ENCODE results near the gene ENGASE.

The ENGASE gene

DNA sequence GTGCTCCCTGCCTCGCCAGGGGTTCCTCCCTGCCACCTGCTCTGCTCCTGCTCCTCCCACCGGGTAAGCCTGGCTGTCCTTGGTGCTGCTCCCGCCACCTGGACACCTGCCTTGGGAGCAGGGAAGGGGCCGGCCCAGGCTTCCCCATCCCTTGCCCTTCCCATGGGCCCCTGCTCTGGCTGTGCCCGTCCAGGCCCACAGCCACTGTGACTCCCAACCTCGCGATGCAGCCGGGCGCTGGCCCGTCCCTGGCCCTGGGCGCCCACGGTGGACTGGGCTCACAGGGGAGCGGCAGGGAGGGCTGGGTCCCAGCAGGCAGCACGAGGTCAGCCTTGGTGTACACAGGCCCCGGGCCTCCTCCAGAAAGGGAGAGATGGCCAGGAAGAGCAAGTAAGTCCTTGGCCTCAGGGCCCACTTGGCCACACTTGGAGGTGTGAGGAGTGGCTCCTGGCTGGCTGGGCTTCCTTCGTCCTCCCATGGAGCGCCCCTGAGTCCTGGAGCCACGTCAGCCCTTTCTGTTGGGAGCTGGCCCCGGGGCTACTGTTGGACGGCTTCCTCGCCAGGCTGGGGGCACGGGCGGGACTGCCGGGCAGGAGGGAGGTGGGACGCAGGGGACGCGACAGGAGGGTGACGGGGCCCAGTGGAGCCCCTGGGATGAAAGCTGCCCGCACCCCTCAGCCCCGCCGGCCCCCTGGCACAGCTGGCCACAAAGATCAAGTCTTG, 15.3 kb downstream of the ENGASE start:
- no peak overlapping the region for H2AK5ac ChIP-seq (ENCODE audit: low read length)
- H2BK120ac ChIP-seq (ENCODE audit: low read depth, low read length): no peak overlapping the region
- WGBS (ENCODE audit: extremely low coverage, insufficient coverage, low lambda C conversion rate): no CpG with 5 or more reads among the region's 31 CpGs
- no peaks in the 10 kb centered on the region for H3K36me3 ChIP-seq (ENCODE audit: control insufficient read depth, insufficient read depth, low read length)
- no peaks in the 10 kb centered on the region for H3K79me1 ChIP-seq (ENCODE audit: low read length)
- no peak for DNase-seq
- no peaks in the 10 kb centered on the region for H3K79me2 ChIP-seq (ENCODE audit: control insufficient read depth, insufficient read depth, low read length)
- no peak overlapping the region for H3K18ac ChIP-seq (ENCODE audit: low read length)
- no peak overlapping the region for H3K4me2 ChIP-seq (ENCODE audit: low read length)
- no peak overlapping the region for H3K9ac ChIP-seq (ENCODE audit: low read length)
- H3K56ac ChIP-seq (ENCODE audit: low read length): no peak overlapping the region
- no peak overlapping the region for H3K27ac ChIP-seq (ENCODE audit: low read depth, low read length)
- H2BK5ac ChIP-seq (ENCODE audit: low read length): no peak overlapping the region
- no peaks in the 10 kb centered on the region for H3K4me1 ChIP-seq (ENCODE audit: control insufficient read depth, low read depth, low read length)
- no peak overlapping the region for H4K5ac ChIP-seq (ENCODE audit: low read length)
- no peak overlapping the region for H2BK15ac ChIP-seq (replicated peaks; ENCODE audit: low read depth)
- no peak overlapping the region for H3K4ac ChIP-seq (ENCODE audit: low read depth, low read length)
- H3K4me3 ChIP-seq (ENCODE audit: low read length): no peak overlapping the region
- no peak overlapping the region for H4K8ac ChIP-seq (ENCODE audit: low read depth, low read length)
- H3K23ac ChIP-seq (ENCODE audit: low read length): no peak overlapping the region
- no peaks in the 10 kb centered on the region for H3K27me3 ChIP-seq (ENCODE audit: insufficient read depth, low read length, poor library complexity)

GRCh38 chr17:79090443-79091225, 16.0 kb downstream of the ENGASE start:
- no CpG with 5 or more reads among the region's 32 CpGs for WGBS (ENCODE audit: extremely low coverage, insufficient coverage, low lambda C conversion rate)
- H3K4me3 ChIP-seq (ENCODE audit: low read length): no peak overlapping the region
- H3K18ac ChIP-seq (ENCODE audit: low read length): no peak overlapping the region
- no peak overlapping the region for H3K27ac ChIP-seq (ENCODE audit: low read depth, low read length)
- H3K9ac ChIP-seq (ENCODE audit: low read length): no peak overlapping the region
- H3K27me3 ChIP-seq (ENCODE audit: insufficient read depth, low read length, poor library complexity): no peaks in the 10 kb centered on the region
- H2BK120ac ChIP-seq (ENCODE audit: low read depth, low read length): no peak overlapping the region
- no peak overlapping the region for H2BK5ac ChIP-seq (ENCODE audit: low read length)
- no peaks in the 10 kb centered on the region for H3K36me3 ChIP-seq (ENCODE audit: control insufficient read depth, insufficient read depth, low read length)
- H3K4me2 ChIP-seq (ENCODE audit: low read length): no peak overlapping the region
- H3K79me2 ChIP-seq (ENCODE audit: control insufficient read depth, insufficient read depth, low read length): no peaks in the 10 kb centered on the region
- no peaks in the 10 kb centered on the region for H3K4me1 ChIP-seq (ENCODE audit: control insufficient read depth, low read depth, low read length)
- no peak for DNase-seq
- no peak overlapping the region for H4K5ac ChIP-seq (ENCODE audit: low read length)
- H3K79me1 ChIP-seq (ENCODE audit: low read length): no peaks in the 10 kb centered on the region
- no peak overlapping the region for H2AK5ac ChIP-seq (ENCODE audit: low read length)
- H3K56ac ChIP-seq (ENCODE audit: low read length): no peak overlapping the region
- no peak overlapping the region for H2BK15ac ChIP-seq (replicated peaks; ENCODE audit: low read depth)
- H4K8ac ChIP-seq (ENCODE audit: low read depth, low read length): no peak overlapping the region
- no peak overlapping the region for H3K4ac ChIP-seq (ENCODE audit: low read depth, low read length)
- H3K23ac ChIP-seq (ENCODE audit: low read length): no peak overlapping the region

- Histone ChIP-seq H2BK5ac (ENCODE audit: low read length) (no peak overlapping the region), H4K5ac (ENCODE audit: low read length) (no peak overlapping the region), H3K4me3 (ENCODE audit: low read length) (no peak overlapping the region), H3K27me3 (ENCODE audit: insufficient read depth, low read length, poor library complexity) (no peaks in the 10 kb centered on the region), H3K4ac (ENCODE audit: low read depth, low read length) (no peak overlapping the region), H2BK15ac (replicated peaks; ENCODE audit: low read depth) (no peak overlapping the region), H3K36me3 (ENCODE audit: control insufficient read depth, insufficient read depth, low read length) (no peaks in the 10 kb centered on the region), H3K56ac (ENCODE audit: low read length) (no peak overlapping the region), H4K8ac (ENCODE audit: low read depth, low read length) (no peak overlapping the region), H3K27ac (ENCODE audit: low read depth, low read length) (no peak overlapping the region), H3K18ac (ENCODE audit: low read length) (no peak overlapping the region), H3K23ac (ENCODE audit: low read length) (no peak overlapping the region), H3K4me1 (ENCODE audit: control insufficient read depth, low read depth, low read length) (no peaks in the 10 kb centered on the region), H3K79me2 (ENCODE audit: control insufficient read depth, insufficient read depth, low read length) (no peaks in the 10 kb centered on the region), H3K79me1 (ENCODE audit: low read length) (no peaks in the 10 kb centered on the region), H2BK120ac (ENCODE audit: low read depth, low read length) (no peak overlapping the region), H3K9ac (ENCODE audit: low read length) (no peak overlapping the region), H3K4me2 (ENCODE audit: low read length) (no peak overlapping the region), H2AK5ac (ENCODE audit: low read length) (no peak overlapping the region)
- no peak for DNase-seq
- no CpG with 5 or more reads among the region's 10 CpGs for whole genome bisulfite sequencing (ENCODE audit: extremely low coverage, insufficient coverage, low lambda C conversion rate)
These were observed 16.6 kb downstream of the ENGASE start for GRCh38 chr17:79091226-79091670.

DNA sequence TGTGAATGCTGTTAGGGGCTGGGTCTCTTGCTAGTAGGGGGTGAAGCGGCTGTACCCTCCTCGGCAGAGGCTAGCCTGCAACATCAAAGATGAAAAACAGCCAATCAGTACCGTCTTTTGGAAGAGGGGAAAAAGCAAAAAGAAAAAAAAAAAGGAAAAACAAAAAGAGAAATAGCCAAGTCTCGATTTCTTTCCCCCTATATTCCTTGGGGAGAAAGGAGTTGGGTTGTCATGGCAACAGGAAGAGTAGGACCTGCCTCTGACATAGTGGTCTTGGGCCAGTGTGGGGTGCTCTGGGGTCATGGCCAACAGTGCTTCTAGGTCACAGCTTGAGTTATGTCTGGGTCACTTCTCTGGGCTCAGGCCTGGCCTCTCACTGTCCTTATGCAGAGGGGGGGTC, 17.9 kb downstream of the ENGASE start:
- no peaks in the 10 kb centered on the region for H3K36me3 ChIP-seq (ENCODE audit: control insufficient read depth, insufficient read depth, low read length)
- H3K27me3 ChIP-seq (ENCODE audit: insufficient read depth, low read length, poor library complexity): no peaks in the 10 kb centered on the region
- H3K4me2 ChIP-seq (ENCODE audit: low read length): no peak overlapping the region
- no peak overlapping the region for H4K5ac ChIP-seq (ENCODE audit: low read length)
- no CpG with 5 or more reads among the region's 4 CpGs for WGBS (ENCODE audit: extremely low coverage, insufficient coverage, low lambda C conversion rate)
- no peak for DNase-seq
- no peak overlapping the region for H2BK15ac ChIP-seq (replicated peaks; ENCODE audit: low read depth)
- no peak overlapping the region for H3K9ac ChIP-seq (ENCODE audit: low read length)
- H3K18ac ChIP-seq (ENCODE audit: low read length): no peak overlapping the region
- H3K79me2 ChIP-seq (ENCODE audit: control insufficient read depth, insufficient read depth, low read length): no peaks in the 10 kb centered on the region
- H4K8ac ChIP-seq (ENCODE audit: low read depth, low read length): no peak overlapping the region
- H2BK5ac ChIP-seq (ENCODE audit: low read length): no peak overlapping the region
- no peak overlapping the region for H2BK120ac ChIP-seq (ENCODE audit: low read depth, low read length)
- H3K23ac ChIP-seq (ENCODE audit: low read length): no peak overlapping the region
- H3K56ac ChIP-seq (ENCODE audit: low read length): no peak overlapping the region
- no peaks in the 10 kb centered on the region for H3K79me1 ChIP-seq (ENCODE audit: low read length)
- no peak overlapping the region for H3K27ac ChIP-seq (ENCODE audit: low read depth, low read length)
- no peak overlapping the region for H3K4ac ChIP-seq (ENCODE audit: low read depth, low read length)
- H3K4me3 ChIP-seq (ENCODE audit: low read length): no peak overlapping the region
- H3K4me1 ChIP-seq (ENCODE audit: control insufficient read depth, low read depth, low read length): no peaks in the 10 kb centered on the region
- H2AK5ac ChIP-seq (ENCODE audit: low read length): no peak overlapping the region

DNA sequence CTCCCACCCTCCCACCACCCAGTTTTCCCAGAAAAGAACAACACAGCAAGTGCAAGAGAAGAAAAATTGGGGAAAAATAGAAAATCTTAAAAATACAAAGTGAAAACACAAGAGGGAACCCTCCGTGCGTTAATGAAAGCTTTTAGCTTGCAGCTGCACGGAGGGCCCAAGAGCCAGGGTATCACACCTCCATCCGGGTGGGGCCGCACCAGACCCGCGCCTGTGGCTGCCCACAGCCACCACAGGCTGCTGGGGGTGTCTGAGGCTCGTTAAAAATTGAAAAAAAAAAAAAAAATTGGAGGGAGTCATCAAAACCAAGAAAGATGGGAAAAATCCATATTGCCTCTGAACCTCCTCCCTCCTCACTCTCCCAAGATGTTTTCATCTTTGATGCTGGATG, 18.6 kb downstream of the ENGASE start:
- H3K4me1 ChIP-seq (ENCODE audit: control insufficient read depth, low read depth, low read length): no peaks in the 10 kb centered on the region
- H2AK5ac ChIP-seq (ENCODE audit: low read length): no peak overlapping the region
- H3K79me1 ChIP-seq (ENCODE audit: low read length): no peaks in the 10 kb centered on the region
- H3K56ac ChIP-seq (ENCODE audit: low read length): no peak overlapping the region
- H3K27me3 ChIP-seq (ENCODE audit: insufficient read depth, low read length, poor library complexity): no peaks in the 10 kb centered on the region
- no peak for DNase-seq
- H3K36me3 ChIP-seq (ENCODE audit: control insufficient read depth, insufficient read depth, low read length): no peaks in the 10 kb centered on the region
- H2BK15ac ChIP-seq (replicated peaks; ENCODE audit: low read depth): no peak overlapping the region
- H3K27ac ChIP-seq (ENCODE audit: low read depth, low read length): no peak overlapping the region
- H3K18ac ChIP-seq (ENCODE audit: low read length): no peak overlapping the region
- H3K79me2 ChIP-seq (ENCODE audit: control insufficient read depth, insufficient read depth, low read length): no peaks in the 10 kb centered on the region
- H3K4ac ChIP-seq (ENCODE audit: low read depth, low read length): no peak overlapping the region
- no peak overlapping the region for H2BK120ac ChIP-seq (ENCODE audit: low read depth, low read length)
- WGBS (ENCODE audit: extremely low coverage, insufficient coverage, low lambda C conversion rate): no CpG with 5 or more reads among the region's 8 CpGs
- H3K23ac ChIP-seq (ENCODE audit: low read length): no peak overlapping the region
- no peak overlapping the region for H4K5ac ChIP-seq (ENCODE audit: low read length)
- no peak overlapping the region for H3K4me2 ChIP-seq (ENCODE audit: low read length)
- H4K8ac ChIP-seq (ENCODE audit: low read depth, low read length): no peak overlapping the region
- H3K4me3 ChIP-seq (ENCODE audit: low read length): no peak overlapping the region
- H3K9ac ChIP-seq (ENCODE audit: low read length): no peak overlapping the region
- no peak overlapping the region for H2BK5ac ChIP-seq (ENCODE audit: low read length)

All from mesendoderm (in vitro differentiated cells).